Trophoblast cell (in vitro differentiated cells and primary cell): ENCODE results near the gene UQCC2.

Experiments
- DNase-seq, 2 donors: peaks; one replicate each; pipeline ENCODE4 v3.0.0-alpha.2; 2016
- H2AFZ ChIP-seq: 2 replicates; pipeline ENCODE4 v1.6.1; 2013; ENCODE audit warnings: low read length, moderate library complexity, mild to moderate bottlenecking; ENCODE audit not compliant: insufficient read depth, poor library complexity
- H2AK5ac ChIP-seq: 2 replicates; pipeline ENCODE4 v1.6.1; 2013; ENCODE audit warnings: mild to moderate bottlenecking, low read length
- H2BK120ac ChIP-seq: 2 replicates; pipeline ENCODE4 v1.6.1; 2013; ENCODE audit warnings: low read length, mild to moderate bottlenecking, moderate library complexity; ENCODE audit not compliant: insufficient read depth, poor library complexity
- H2BK12ac ChIP-seq: 2 replicates; pipeline ENCODE4 v1.6.1; 2013; ENCODE audit warnings: mild to moderate bottlenecking, low read length, moderate library complexity
- H2BK5ac ChIP-seq: 2 replicates; pipeline ENCODE4 v1.6.1; 2013; ENCODE audit warnings: low read length, low read depth, moderate library complexity, mild to moderate bottlenecking; ENCODE audit not compliant: poor library complexity
- H3K14ac ChIP-seq: 2 replicates; pipeline ENCODE4 v1.6.1; 2013; ENCODE audit warnings: mild to moderate bottlenecking, low read length
- H3K18ac ChIP-seq: 2 replicates; pipeline ENCODE4 v1.6.1; 2013; ENCODE audit warnings: mild to moderate bottlenecking, low read length
- H3K23ac ChIP-seq: 2 replicates; pipeline ENCODE4 v1.6.1; 2013; ENCODE audit warnings: low read length
- H3K27ac ChIP-seq: 2 replicates; pipeline ENCODE4 v1.5.1; 2013; ENCODE audit warnings: low read depth, mild to moderate bottlenecking, inconsistent platforms, low read length, moderate library complexity
- H3K27me3 ChIP-seq: 2 replicates; pipeline ENCODE4 v1.6.1; 2013; ENCODE audit warnings: inconsistent platforms, mild to moderate bottlenecking, low read length, moderate library complexity; ENCODE audit not compliant: insufficient read depth
- H3K36me3 ChIP-seq, 2 experiments: 1 replicate in 1 of 2; 2 replicates in 1 of 2; pipeline ENCODE4 v1.6.1; 2013; ENCODE audit warnings: low read length in 2 of 2, mild to moderate bottlenecking in 2 of 2, moderate library complexity in 1 of 2; ENCODE audit not compliant: insufficient read depth in 2 of 2, control insufficient read depth in 1 of 2
- H3K4ac ChIP-seq: 2 replicates; pipeline ENCODE4 v1.6.1; 2013; ENCODE audit warnings: low read depth, mild to moderate bottlenecking, low read length, moderate library complexity
- H3K4me1 ChIP-seq, 2 experiments: 1 replicate in 1 of 2; 2 replicates in 1 of 2; pipeline ENCODE4 v1.6.1; 2013; ENCODE audit warnings: low read length in 2 of 2, mild to moderate bottlenecking in 2 of 2, moderate library complexity in 1 of 2; ENCODE audit not compliant: insufficient read depth in 2 of 2, control insufficient read depth in 1 of 2
- H3K4me2 ChIP-seq: 2 replicates; pipeline ENCODE4 v1.6.1; 2013; ENCODE audit warnings: inconsistent platforms, mild to moderate bottlenecking, low read length, moderate library complexity
- H3K4me3 ChIP-seq: 2 replicates; pipeline ENCODE4 v1.5.1; 2013; ENCODE audit warnings: mild to moderate bottlenecking, low read depth, low read length, inconsistent platforms
- H3K79me1 ChIP-seq: one replicate; pipeline ENCODE4 v1.6.1; 2013; ENCODE audit warnings: low read length
- H3K79me2 ChIP-seq: 2 replicates; pipeline ENCODE4 v1.6.1; 2013; ENCODE audit warnings: low read length, mild to moderate bottlenecking; ENCODE audit not compliant: control insufficient read depth, insufficient read depth, poor library complexity
- H3K9ac ChIP-seq: 2 replicates; pipeline ENCODE4 v1.6.1; 2013; ENCODE audit warnings: mild to moderate bottlenecking, low read length
- H3K9me3 ChIP-seq: 2 replicates; pipeline ENCODE4 v1.6.1; 2013; ENCODE audit warnings: low read depth, mild to moderate bottlenecking, control low read depth, inconsistent platforms, low read length; ENCODE audit not compliant: insufficient read depth
- H4K12ac ChIP-seq: 2 replicates; pipeline ENCODE4 v1.6.1; 2013; ENCODE audit warnings: low read depth, mild to moderate bottlenecking, low read length, moderate library complexity
- H4K8ac ChIP-seq: 2 replicates; pipeline ENCODE4 v1.6.1; 2013; ENCODE audit warnings: low read depth, mild to moderate bottlenecking, low read length, moderate library complexity
- H4K91ac ChIP-seq: one replicate; pipeline ENCODE4 v1.6.1; 2013; ENCODE audit warnings: low read depth, mild to moderate bottlenecking, low read length, moderate library complexity
- WGBS: extraction: QIAGEN DNeasy Blood & Tissue Kit; methylation state at CpG from one replicate; pipeline ENCODE4 v1.1.7; 2013; ENCODE audit warnings: missing lambda C conversion rate; ENCODE audit not compliant: insufficient read length, insufficient coverage; ENCODE audit errors: extremely low coverage; 5-methylcytosine and 5-hydroxymethylcytosine counted together

The UQCC2 gene

GRCh38 chr6:33696076-33696475, 15.4 kb downstream of the UQCC2 start:
- H3K79me2 ChIP-seq = no peaks in the 10 kb centered on the region
- no peak for DNase-seq
- peaks cover 4% of the 10 kb centered on the region for H3K9me3 ChIP-seq
- H3K27ac ChIP-seq = no peak overlapping the region
- H3K4ac ChIP-seq = no peak overlapping the region
- H2AFZ ChIP-seq = peak overlapping the region; percentile 21
- no peak overlapping the region for H3K4me2 ChIP-seq
- H3K18ac ChIP-seq = no peak overlapping the region
- H3K79me1 ChIP-seq = no peaks in the 10 kb centered on the region
- no peak overlapping the region for H3K9ac ChIP-seq
- no peak overlapping the region for H2BK12ac ChIP-seq
- no peak overlapping the region for H3K23ac ChIP-seq
- no peak overlapping the region for H2BK5ac ChIP-seq
- no CpG with 5 or more reads among the region's 10 CpGs for WGBS
- peaks cover 5 to 8% of the 10 kb centered on the region in 2 experiments for H3K4me1 ChIP-seq
- H4K12ac ChIP-seq = no peak overlapping the region
- no peak overlapping the region for H4K91ac ChIP-seq
- H3K27me3 ChIP-seq = no peaks in the 10 kb centered on the region
- peaks cover 39 to 45% of the 10 kb centered on the region in 2 experiments for H3K36me3 ChIP-seq
- no peak overlapping the region for H2BK120ac ChIP-seq
- H2AK5ac ChIP-seq = no peak overlapping the region
- H3K4me3 ChIP-seq = no peak overlapping the region
- no peak overlapping the region for H4K8ac ChIP-seq
- H3K14ac ChIP-seq = no peak overlapping the region

- H4K12ac ChIP-seq = no peak overlapping the region
- no peak overlapping the region for H3K14ac ChIP-seq
- H3K23ac ChIP-seq = no peak overlapping the region
- no peak overlapping the region for H2AK5ac ChIP-seq
- peaks cover 4% of the 10 kb centered on the region for H3K9me3 ChIP-seq
- no peaks in the 10 kb centered on the region for H3K79me1 ChIP-seq
- H2BK12ac ChIP-seq = no peak overlapping the region
- no peaks in the 10 kb centered on the region for H3K27me3 ChIP-seq
- no peak overlapping the region for H4K8ac ChIP-seq
- no CpG with 5 or more reads among the region's 16 CpGs for WGBS
- no peak overlapping the region for H3K9ac ChIP-seq
- no peak for DNase-seq
- no peak overlapping the region for H3K4ac ChIP-seq
- no peak overlapping the region for H2BK5ac ChIP-seq
- H3K4me1 ChIP-seq = peaks cover 5 to 11% of the 10 kb centered on the region in 2 experiments
- peaks cover 45 to 49% of the 10 kb centered on the region in 2 experiments for H3K36me3 ChIP-seq
- H3K79me2 ChIP-seq = no peaks in the 10 kb centered on the region
- no peak overlapping the region for H3K4me2 ChIP-seq
- no peak overlapping the region for H3K18ac ChIP-seq
- no peak overlapping the region for H2AFZ ChIP-seq
- H3K27ac ChIP-seq = no peak overlapping the region
- H3K4me3 ChIP-seq = no peak overlapping the region
- H2BK120ac ChIP-seq = no peak overlapping the region
- no peak overlapping the region for H4K91ac ChIP-seq
These were observed 16.0 kb downstream of the UQCC2 start for GRCh38 chr6:33695451-33695887.

- Histone ChIP-seq H3K27me3 (no peaks in the 10 kb centered on the region), H3K79me2 (no peaks in the 10 kb centered on the region), H3K14ac (no peak overlapping the region), H3K4me3 (no peak overlapping the region), H3K4me1 (peaks cover 5 to 11% of the 10 kb centered on the region in 2 experiments), H3K27ac (no peak overlapping the region), H3K18ac (no peak overlapping the region), H3K9ac (no peak overlapping the region), H4K8ac (no peak overlapping the region), H4K12ac (no peak overlapping the region), H4K91ac (no peak overlapping the region), H2BK12ac (no peak overlapping the region), H3K4ac (no peak overlapping the region), H3K36me3 (peaks cover 45 to 47% of the 10 kb centered on the region in 2 experiments), H3K4me2 (no peak overlapping the region), H2AFZ (no peak overlapping the region), H2BK5ac (no peak overlapping the region), H3K9me3 (peaks cover 4% of the 10 kb centered on the region), H2AK5ac (no peak overlapping the region), H3K23ac (no peak overlapping the region), H3K79me1 (no peaks in the 10 kb centered on the region), H2BK120ac (no peak overlapping the region)
- no CpG with 5 or more reads among the region's 5 CpGs for WGBS
- no peak for DNase-seq
These were observed 16.5 kb downstream of the UQCC2 start for GRCh38 chr6:33694977-33695376.

GRCh38 chr6:33694401-33694931, 17.0 kb downstream of the UQCC2 start:
- no peak overlapping the region for H3K4ac ChIP-seq
- H3K14ac ChIP-seq = no peak overlapping the region
- no peaks in the 10 kb centered on the region for H3K27me3 ChIP-seq
- no peaks in the 10 kb centered on the region for H3K79me1 ChIP-seq
- H3K9ac ChIP-seq = no peak overlapping the region
- no peak for DNase-seq
- H4K12ac ChIP-seq = no peak overlapping the region
- peaks cover 47 to 49% of the 10 kb centered on the region in 2 experiments for H3K36me3 ChIP-seq
- H2AFZ ChIP-seq = no peak overlapping the region
- no peak overlapping the region for H2AK5ac ChIP-seq
- H3K4me2 ChIP-seq = no peak overlapping the region
- no peak overlapping the region for H2BK12ac ChIP-seq
- H3K27ac ChIP-seq = no peak overlapping the region
- no peaks in the 10 kb centered on the region for H3K79me2 ChIP-seq
- H4K91ac ChIP-seq = no peak overlapping the region
- peaks cover 5 to 11% of the 10 kb centered on the region in 2 experiments for H3K4me1 ChIP-seq
- WGBS = no CpG with 5 or more reads among the region's 19 CpGs
- H4K8ac ChIP-seq = no peak overlapping the region
- no peak overlapping the region for H2BK5ac ChIP-seq
- no peak overlapping the region for H3K23ac ChIP-seq
- H3K4me3 ChIP-seq = no peak overlapping the region
- no peak overlapping the region for H2BK120ac ChIP-seq
- H3K9me3 ChIP-seq = peaks cover 4% of the 10 kb centered on the region
- H3K18ac ChIP-seq = no peak overlapping the region
